Fibroblast of skin of back (primary cell): ENCODE results near the gene RIPK3.
A peak's percentile ranks its signal among the peaks of the same experiment; 100 is the strongest.

Experiments used
- DNase-seq: peaks from one replicate; pipeline ENCODE4 v3.0.0-alpha.2; 2013

The RIPK3 gene

DNA sequence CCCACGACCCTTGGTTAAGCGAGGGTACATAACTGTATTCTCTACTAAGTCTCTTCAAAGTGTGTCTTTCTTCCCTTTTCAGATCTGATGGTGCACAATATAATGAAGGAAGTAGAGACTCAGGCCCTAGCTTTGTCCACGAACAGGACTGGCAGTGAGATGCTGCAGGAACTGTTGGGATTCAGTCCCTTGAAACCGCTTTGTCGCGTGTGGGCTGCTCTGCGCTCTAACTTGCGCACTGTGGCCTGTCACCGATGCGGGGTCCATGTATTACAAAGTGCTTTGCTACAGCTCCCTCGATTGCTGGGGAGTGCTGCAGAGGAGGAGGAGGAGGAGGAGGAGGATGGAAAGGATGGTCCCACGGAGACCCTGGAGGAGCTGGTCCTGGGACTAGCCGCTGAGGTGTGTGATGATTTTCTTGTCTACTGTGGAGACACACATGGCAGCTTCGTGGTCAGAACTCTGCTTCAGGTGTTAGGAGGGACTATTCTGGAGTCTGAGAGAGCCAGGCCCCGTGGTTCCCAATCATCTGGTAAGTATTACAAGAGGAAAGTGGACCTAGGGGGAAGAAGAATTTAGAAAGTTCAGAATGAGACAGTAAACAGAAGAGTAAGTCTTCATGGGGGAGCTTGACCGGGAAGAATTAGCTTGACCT is 39.3 kb downstream of the RIPK3 start:
- DNase-seq, result no peak

DNA sequence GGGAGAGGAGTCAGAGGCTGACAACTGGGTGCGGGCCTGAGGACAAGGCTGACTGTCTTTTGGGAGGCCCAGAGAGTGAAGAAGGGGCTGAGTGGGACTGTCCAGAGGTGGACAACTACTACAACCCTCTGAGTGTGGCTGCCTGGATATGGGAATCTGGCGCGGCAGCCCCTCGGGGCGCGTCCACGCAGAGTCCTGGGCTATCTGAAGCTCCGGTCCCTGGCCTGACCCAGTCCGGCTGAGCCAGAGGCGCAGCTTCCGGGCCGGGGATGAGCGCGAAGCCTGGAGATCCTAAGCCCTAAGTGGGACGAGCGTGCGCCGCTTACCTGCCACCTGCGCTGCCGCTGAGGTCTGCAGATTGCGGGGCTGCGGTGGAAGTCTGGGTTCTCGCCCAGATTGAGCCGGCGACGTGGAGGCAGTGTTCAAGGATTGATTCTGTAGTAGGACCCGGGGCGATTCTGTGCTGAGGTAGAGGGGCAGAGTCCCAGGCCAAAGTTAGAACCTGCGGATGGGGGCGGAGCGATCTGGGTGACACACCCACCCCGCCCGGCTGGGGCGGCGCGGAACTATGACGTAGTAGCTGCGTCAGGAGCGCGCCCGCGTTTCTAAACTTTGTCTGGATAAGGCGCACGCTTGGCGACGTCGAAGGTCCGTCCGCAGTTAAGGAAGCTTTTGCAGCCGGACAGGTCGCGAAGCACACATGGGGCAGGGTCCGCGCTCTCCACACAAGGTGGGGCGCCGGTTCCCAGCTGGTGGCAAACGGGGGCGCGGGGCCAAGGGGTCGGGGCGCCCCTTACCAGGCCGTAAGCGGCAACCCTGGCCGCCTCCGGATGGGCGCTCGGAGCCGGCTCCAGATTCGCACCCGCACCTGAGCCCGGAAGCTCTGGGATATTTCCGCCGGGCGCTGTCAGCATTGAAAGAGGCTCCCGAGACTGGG is 40.3 kb downstream of the RIPK3 start, which contains the start of the genes DHRS1 and NOP9:
TSS of gene DHRS1 (minus strand) at position 526 of the 937 bp plus-strand sequence. CDS start 674 bp downstream, outside the sequence.
TSS of gene NOP9 (plus strand) at position 596 of the 937 bp plus-strand sequence. CDS start at position 701, 105 bp downstream.
- peak; percentile 85 for DNase-seq

DNA sequence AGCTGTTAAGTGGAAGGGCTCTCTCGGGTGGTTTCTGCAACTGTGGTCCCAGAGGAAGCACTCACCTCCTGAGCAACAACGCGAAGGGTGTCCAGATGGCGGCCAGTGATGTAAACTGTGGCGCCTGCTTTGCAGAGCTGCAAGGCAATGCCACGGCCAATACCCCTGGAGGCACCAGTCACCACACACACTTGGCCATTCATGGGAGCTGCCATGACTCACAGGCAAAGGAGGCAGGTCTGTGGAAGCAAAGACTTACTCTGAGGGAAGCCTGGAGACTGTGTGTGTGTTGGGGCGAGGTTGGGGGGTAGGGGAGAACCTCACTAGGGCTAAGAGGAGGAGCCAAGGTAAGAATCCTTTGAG is 40.9 kb downstream of the RIPK3 start:
- peak; percentile 62 for DNase-seq

DNA sequence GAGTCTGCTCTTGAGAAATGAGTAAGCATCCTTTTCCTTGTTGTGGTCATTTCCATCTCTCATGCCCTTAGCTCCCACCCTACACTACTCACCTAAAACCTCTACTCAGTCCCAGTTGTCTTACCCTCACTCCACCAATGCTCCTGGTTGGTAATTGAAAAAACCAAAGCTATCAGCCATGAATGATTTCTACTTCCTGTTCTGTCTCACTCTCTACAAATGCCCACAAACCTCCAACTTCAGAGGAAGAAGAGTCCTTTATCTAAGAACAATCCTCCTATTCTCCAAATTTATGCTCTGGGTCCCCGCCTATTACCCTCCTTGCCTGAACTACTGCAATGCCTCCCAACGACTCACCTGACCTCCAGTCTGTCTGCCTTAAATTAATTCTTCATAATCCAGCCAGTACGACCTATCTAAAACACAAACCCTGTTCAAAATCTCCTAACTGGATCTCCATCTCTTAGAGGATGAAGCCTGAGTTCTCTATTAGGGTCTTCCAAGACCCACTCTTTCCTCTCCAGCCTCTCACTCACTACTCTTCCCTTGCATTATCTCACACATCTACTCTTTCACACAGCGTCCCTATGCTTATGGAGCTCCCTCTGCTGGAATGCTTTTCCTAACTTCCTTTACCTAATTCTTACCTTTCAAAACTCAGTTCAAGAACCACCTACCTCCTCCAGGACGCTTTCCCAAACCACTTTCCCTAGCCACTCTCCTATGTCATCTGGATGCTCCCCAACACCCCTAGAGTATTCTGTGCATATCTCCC is 42.4 kb downstream of the RIPK3 start:
- peak; percentile 30 for DNase-seq

DNA sequence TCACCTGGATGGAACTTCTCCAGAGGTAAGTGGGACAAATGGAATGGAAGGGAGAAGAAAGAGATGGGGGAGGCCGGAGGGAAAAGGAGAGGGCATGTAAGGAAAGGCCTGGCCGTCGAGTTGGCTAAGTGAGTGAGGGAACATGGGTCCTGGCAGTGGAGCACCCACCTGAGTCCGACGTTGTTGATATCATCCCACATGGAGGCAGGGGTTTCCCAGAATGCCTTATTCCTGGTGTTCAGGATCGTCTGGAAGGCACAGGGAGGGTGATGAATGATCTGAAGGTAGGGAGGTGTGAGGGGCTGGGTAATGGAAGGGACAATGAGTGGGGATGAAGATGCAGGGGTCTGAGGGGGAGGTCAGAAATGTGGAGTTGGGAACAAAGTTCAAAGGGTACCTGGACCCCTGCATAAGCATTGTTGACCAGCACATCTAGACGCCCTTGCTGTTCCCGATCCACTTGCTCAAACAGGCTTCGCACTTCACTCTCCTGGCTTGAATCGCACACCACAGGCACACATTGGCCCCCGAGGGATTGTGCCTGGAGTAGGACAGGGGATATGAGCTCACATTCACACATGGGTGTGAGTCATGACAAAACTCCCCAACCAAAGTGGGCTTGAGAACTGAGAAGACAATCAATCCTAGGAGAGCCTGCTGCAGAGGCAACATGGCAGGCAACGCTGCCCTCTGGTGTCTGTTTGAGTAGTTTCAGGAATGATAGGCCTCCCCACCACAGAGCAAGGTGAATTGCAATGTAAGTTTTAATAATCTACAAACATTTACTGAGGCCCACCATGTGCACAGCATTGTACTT is 43.2 kb downstream of the RIPK3 start:
- peak; percentile 94 for DNase-seq

DNA sequence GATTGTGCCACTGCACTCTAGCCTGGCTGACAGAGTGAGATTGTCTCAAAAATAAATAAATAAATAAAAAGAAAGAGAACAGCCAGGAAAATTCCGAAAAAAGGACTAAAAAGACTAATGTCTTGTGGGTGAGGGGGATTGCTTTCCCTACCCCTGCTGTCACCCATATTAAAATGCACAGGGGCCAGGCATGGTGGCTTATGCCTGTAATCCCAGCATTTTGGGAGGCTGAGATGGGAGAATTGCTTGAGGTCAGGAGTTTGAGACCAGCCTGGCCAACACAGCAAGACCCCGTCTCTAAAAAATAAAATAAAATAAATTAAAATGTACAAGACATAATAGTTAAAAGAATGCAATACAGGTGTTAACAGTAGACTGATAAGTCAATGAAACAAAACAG is 46.3 kb downstream of the RIPK3 start:
- no peak for DNase-seq

DNA sequence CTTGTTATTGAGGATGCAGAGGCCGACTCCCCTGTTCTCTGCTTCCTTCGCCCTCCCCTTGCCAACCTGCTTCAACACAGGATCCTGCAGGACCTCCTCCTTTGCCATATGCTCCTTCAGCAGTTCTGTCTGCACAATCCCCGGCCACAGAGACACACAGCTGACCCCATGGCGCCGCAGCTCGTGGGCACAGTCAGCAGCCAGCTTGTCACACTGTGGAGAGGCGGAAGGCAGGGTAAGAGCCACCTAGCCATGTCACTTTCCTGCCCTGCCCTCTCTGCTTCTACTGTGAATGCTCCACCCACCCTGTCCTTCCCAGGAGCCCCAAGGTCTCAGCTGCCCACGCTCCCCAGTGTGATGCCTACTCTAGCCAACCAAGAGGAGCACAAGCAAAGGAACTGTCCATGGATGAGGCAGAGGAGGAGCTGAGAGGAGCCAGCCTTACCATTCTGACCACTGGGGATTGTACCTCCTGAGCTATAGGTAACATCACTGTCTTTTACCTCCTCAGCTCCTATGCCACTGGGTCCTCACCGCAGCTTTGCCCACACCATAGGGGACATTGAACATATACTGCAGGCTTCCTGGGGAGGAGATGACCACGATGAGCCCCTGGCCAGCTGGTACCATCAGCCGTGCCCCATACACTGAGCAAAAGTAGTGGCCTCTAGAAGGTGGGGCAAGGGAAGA is 47.5 kb downstream of the RIPK3 start:
- DNase-seq, result no peak

DNA sequence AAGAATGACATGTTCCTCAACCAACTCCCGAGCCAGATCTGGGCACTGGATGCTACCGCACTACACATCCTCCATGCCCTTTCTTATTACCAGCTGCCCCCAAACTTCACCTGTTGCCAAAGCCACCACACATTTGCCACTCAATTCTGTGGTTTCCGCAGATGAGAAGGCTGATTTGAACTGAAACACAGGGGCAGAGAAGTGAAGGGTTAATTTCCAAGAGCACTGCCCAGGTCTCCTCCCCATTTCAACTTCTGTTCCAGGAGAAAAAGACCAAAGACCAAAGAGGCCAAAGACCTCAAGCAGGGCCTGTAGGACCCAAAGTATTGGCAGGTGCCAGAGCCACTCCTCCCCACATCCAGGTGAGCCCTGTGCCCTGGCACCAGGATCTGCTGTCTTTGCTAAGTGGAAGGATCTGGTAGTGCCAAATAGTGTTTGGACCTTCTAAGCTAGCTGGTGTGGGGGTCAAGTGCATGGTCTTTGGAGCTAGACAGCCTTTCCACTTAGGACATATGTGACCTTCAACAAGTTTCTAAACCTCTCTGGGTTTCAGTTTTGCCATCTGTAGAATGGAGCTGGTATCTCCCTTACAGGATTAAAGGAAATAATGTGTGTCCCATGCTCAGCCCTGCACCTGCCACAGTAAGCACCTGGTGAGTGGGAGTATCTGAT is 48.2 kb downstream of the RIPK3 start:
- no peak for DNase-seq

DNA sequence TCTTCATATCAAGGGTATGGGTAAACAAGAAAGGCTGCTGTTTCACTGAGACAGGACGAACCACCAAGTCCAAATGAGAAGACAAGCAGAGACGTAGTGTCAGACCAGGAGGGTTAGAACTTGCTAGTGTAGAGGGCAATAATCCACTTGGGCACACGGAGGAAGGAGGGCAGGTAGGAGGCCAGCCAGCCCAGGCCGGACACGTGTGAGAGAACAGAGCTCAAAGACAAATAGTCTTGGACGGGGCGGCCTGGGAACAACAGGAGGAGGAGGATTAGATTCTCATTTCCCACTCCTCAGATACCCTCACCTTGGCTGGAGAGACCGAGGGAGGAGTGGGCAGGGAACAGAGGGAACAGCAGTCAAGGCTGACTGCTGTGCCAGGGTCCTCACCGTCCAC is 49.0 kb downstream of the RIPK3 start:
- DNase-seq, result no peak

DNA sequence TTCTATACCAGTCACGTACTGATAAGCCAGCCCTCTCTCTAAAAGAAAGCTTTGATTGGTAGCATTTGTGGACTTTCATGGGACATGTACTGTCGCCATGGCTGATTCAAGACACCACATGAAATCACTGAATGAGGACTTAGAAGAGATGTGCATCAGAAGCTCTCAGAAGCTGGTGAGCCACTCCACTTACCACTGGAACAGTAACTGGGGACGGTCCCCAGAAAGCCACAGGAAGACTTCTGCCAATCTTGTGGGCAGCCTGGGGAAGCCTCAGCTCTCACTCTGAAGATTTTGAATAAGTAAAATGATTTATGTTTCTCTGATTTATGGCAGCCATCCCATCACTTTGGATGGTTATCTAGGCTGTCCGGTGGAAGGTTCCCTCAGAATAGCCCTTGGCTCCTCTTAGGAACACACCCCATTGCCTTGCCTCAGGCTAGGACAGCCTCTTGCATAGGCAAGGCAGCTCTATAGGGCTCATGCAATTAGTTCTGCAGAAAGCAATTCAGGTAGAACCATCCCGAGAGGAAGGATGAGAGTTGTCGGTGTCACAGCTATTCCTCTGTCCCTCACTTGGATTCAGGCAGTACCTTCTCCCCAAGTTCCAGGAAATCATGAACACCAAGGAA is 50.0 kb downstream of the RIPK3 start:
- DNase-seq, result no peak

DNA sequence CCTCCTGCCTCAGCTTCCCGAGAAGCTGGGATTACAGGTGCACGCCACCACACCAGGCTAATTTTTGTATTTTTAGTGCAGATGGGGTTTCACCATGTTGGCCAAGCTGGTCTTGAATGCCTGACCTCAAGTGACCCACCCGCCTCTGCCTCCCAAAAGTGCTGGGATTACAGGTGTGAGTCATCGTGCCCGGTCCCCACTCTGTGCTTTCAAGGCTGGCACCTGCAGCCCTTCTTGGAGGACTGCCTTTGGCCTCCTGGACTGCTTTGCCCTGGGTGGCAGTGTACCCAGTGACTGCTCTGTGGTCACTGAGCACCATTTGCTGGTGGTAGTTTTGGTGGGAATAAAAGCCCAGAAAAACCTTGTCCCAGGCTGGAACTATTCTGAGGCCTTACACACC is 52.8 kb downstream of the RIPK3 start:
- no peak for DNase-seq
